HG03039 (cell line): ENCODE results near the gene FKBP3.
"Not testable (repeated sequence)": the region's sequence is repeated elsewhere in the genome, so short reads cannot be mapped to it uniquely, and the experiment has no call there.

Experiments used
- ATAC-seq: cut with Tn5 transposase; IDR thresholded peaks from one replicate; pipeline ENCODE4 v1.9.1; 2021; ENCODE audit warnings: mild to moderate bottlenecking, moderate library complexity; ENCODE audit not compliant: unreplicated experiment

Gene FKBP3

DNA sequence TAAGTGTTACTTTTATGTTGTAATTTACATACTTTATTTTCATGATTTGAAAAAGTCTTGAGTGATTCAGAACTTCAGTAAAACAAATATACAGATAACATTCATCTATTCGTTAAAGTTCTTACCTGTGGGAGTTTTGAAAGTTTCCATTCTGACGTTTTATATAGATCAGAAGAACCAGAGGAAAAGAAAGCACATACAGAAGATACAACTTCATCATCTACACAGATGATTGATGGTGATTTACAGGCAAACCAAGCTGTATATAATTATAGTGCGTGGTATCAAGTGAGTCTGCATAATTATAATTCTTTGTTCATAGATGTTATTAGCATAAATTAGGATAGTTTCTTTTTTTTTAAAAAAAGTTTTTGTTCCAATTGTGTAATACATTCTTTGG lies 20.0 kb downstream of the FKBP3 start:
- ATAC-seq, result no peak

DNA sequence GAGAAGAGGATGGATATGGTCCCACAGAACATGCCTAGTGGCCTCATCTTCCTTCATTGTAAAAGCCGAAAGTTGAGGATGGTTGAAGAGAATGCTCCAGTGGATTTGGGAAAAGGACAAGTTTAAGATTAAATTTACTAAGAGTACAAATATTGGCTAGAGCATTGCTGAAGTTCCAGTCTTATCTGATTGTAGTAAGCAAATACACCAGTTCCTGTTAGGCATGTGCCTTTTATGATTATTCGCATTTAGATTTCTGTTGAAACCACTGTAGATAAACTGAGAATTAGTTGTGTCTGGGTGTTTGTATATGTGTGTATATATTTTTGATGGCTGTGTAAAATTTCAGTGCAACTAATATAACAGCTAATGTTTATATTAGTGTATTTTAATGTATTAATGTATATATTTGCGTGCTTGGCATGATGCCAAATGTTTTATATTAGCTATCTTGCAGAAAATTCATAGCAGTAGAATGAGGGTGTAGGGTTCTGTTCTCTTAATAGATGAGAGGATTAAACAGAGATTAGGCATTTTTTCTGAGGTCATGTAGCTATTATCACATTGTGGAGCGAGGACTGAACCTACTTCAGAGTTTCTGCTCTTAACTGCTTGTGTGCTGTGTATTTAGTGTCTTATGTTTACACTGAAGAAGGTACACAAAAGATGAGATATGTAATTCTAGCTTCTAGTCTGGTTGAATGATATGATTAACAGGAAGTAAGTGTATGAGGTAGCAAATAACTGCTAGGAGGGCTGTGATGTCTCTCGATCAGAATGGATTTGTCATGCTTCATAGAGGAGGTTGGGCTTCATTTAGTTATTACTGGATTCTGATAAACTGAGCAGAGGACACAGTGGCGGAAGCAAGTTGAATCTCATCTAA lies 21.1 kb downstream of the FKBP3 start:
- ATAC-seq, result no peak

DNA sequence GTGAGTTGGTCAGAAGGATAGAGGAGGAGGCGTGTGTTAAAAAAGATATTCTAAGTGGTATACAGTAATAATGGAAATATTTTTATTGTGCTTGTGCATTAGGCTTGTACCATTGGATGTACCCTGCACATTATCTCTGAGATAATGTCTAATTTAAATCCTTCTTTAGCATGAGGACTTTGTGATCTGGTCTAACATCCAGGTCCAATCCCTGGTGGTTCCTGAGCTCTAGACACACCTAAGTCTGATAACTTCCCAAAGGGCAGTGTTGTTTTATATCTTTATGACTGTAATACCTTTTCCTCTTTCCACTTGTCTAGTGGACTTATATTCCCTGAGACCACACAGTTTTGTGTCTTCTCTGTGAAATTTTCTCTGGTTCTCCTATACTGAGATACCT lies 29.7 kb downstream of the FKBP3 start:
- ATAC-seq, result no peak

DNA sequence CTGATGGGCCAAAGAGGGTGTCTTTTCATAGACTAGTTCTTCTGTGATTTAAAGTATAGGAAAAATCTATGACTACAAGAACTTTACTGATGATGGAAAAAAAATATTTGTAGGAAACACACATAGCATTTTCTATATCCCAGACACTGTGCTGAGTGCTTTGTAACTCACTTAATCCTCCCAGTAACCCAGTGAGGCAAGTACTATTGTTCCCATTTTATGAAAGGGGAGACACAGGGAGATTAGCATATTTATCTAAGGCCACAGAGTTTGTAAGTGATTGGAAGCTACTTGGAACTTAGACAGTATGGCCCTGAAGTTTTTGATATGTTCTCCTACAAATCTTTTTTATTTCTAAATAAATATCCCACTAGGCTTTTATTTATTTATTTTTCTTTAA lies 30.5 kb downstream of the FKBP3 start:
- no peak for ATAC-seq

DNA sequence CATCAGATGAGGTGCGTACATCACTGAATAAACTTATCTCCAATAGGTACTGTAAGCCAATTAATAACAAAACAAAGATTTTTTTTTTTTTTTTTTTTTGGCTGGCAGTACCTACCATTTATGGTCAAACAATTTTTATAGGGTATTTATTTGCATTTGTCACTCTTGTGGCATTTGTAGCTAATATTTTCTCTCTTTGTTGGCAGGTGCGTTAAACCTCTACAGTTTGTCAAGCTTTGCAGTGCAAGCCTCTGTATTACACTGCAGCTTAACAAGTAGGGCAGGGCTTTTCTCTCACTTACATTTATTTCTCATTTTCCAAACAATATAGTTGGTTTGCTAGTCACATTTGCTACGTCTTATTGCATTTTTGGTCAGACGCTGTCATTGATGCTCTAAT lies 38.1 kb downstream of the FKBP3 start:
- no peak for ATAC-seq

DNA sequence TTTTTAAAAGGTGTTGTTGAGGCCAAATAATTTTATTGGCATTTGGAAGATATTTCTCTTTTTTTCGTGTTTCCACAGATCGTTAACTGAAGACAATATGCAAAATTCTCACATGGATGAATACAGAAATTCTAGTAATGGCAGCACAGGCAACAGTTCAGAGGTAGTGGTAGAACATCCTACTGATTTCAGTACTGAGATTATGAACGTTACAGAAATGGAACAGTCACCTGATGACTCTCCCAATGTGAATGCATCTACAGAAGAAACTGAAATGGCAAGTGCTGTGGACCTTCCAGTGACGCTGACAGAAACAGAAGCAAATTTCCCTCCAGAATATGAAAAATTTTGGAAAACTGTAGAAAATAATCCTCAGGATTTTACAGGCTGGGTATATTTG lies 39.1 kb downstream of the FKBP3 start:
- no peak for ATAC-seq

DNA sequence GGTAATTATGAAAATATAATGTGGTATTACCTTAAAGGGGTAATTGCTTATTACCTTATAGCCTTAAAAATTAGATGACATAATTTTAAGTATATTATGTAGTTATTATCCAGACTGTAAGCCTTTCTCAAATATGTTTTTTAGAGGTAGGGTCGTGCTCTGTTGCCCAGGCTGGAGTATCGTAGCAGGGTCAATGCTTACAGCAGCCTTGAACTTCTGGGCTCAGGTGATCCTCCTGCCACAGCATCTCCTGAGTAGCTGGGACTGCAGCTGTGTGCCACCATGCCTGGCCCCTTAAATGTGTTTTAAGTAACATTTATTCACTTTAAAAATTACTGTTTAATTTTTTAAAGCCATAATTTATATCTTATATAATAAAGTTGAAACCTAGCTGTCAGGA lies 40.0 kb downstream of the FKBP3 start:
- no peak for ATAC-seq

DNA sequence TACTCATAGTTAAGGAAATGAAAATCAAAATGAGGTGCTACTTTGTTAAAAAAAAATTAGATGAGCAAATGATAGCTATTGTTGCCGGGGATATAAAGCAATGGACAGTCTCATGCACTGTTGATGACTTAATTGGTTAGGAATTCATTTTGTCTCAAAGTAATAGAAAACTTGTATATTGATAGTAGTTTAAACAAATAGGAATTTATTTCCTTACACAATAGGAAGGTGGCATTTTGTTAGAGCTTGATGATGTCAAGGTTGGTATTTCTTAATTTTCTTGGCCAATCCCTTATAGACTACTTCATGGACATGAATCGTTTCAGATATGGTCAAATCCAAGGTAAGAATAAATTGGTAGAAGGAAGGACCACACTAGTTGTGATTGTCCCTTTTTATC lies 42.6 kb downstream of the FKBP3 start:
- ATAC-seq, result no peak

DNA sequence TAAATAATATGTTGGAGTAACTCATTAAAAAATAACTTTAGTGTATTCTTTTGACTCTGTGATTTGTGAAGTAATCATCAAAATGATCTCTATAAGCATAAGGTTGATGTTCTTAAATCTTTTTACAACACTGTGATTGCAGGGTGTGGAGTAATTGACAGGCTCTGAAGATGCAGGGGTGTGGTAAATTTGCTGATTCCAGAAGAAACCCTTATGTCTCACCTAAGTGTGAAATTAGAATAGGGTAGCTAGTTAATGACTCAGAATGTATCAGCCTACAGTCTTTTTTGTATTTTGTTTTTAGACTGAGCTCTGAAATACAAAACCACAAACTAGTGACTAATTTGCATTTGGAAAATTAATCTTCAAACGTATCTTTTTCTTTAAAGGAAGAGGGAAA lies 44.5 kb downstream of the FKBP3 start:
- peak; percentile 82 for ATAC-seq

DNA sequence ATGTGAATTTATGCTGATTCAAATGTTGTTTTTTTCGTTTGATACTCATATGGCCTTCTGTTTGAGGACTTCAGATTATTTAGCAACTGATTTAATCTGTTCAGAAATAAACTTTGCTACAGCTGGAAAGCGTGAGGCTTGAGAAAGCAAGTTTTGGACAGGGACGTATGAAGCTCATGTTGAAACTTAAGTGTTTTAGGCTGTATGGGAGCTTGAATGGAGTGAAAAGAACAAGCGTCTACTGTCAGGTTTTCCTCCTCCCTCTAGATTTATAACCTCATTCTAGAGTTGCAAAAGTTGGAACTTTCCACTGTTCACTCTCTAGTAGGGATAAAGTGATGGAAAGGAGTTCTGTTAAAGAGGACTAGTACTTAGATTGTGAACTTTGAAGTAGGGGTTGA lies 49.3 kb downstream of the FKBP3 start:
- no peak for ATAC-seq

DNA sequence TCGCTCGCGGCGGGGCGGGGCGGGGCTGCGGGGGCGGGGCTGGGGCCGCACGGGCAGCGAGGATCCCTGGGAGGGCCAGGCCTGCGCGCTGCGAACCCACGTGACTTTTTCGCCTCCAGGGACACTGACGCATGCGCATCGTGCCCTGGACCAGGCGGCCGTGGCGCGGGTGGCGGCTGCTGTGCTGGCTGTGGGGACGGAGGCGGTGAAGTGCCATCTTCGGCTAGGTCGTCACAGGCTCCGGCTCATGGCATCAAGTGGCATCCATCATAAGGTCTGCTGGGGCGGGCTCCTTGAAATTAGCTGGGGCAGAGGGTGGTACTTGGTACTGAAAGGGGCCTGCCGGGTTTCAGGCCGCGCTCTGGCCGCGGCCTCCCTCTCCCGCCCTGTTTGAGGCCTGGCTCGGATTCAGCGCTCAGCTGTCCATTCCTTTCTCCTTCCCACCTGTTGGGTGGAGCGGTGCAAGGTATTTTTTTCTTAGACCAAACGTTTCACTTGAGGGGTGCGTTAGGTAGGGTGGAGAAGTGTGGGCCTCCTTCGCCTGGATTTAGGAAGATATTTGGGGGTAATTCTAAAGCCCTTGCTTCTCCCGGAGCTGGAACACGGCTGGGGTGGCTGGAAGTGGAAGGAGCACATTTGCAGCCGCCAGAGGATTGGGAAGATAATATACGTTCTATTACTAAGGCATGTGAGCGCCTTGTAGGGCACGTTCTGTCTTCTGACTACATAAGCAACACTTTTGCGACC lies 50.1 kb downstream of the FKBP3 start, which contains the start of gene PRPF39:
Gene PRPF39 (plus strand): TSS at position 141 of the 747 bp plus-strand sequence. CDS start 11,124 bp downstream, outside the sequence.
- peak; percentile 90 for ATAC-seq

DNA sequence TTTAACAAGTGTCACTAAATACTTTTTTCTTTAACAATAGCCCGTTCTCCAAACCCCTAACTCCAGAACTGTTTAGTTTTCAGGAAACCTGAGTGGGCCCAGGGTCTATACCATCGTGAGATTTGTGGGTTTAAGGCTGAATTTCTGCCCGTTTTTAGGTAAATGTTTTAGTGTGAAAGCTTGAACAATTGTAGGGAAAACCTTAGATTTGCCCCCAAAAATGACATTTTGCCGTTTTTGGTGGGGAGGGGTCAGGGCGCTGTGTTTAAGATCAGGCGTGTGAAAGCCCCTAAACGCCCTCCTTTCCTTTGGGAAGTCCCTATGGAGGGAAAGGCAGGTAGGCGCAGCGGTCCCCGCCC lies 50.7 kb downstream of the FKBP3 start:
- ATAC-seq, result peak; percentile 1

DNA sequence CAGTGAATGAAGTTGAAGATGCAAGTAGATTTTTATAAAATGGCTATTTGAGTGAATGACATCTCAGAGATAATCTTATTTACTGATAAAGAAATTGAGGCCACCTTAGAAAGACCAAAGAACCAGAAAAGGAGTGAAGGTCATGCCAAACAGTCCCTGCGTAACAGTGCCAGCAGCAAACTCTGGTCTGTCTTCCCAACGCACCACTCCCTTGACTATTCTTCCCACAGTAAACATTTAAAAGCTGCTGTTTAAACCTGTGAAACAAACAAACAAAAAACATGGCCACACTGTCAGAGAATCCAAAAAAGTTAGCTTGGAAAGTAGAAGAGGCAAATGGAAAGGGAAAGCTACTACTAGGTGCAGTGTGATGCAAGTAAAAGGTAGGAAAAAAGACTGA lies 51.9 kb downstream of the FKBP3 start:
- no peak for ATAC-seq

DNA sequence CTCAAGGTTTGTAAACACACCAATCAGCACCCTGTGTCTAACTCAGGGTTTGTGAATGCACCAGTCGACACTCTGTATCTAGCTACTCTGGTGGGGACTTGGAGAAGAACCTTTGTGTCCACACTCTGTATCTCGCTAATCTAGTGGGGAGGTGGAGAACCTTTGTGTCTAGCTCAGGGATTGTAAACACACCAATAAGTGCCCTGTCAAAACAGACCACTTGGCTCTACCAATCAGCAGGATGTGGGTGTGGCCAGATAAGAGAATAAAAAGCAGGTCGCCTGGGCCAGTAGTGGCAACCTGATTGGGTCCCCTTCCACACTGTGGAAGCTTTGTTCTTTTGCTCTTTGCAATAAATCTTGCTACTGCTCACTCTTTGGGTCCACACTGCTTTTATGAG lies 53.2 kb downstream of the FKBP3 start:
- not testable (repeated sequence) for ATAC-seq

DNA sequence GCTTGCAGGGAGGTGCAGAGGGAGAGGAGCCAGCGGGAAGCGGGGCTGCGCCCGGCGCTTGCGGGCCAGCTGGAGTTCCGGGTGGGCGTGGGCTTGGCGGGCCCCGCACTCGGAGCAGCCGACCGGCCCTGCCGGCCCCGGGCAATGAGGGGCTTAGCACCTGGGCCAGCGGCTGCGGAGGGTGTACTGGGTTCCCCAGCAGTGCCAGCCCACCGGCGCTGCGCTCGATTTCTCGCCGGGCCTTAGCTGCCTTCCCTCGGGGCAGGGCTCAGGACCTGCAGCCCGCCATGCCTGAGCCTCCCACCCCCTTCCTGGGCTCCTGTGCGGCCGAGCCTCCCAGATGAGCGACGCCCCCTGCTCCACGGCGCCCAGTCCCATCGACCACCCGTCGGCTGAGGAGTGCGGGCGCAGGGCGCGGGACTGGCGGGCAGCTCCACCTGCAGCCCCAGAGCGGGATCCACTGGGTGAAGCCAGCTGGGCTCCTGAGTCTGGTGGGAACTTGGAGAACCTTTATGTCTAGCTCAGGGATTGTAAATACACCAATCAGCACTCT lies 53.8 kb downstream of the FKBP3 start:
- not testable (repeated sequence) for ATAC-seq

DNA sequence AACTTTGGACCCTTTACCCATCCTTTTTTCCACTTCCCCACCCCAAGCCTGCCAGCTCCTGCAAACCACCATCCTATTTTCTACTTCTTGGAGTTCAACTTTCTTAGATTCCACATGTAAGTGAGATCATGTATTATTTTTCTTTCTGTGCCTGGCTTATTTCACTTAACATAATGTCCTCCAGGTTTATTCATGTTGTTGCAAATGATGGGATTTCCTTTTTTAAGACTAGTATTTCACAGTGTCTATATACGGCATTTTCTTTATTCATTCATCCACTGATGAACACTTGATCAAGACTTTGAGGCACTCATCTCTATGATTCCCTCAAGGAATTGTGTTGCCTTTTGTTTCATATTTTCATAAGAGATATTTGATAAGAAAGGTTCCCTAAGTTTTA lies 56.0 kb downstream of the FKBP3 start:
- no peak for ATAC-seq

DNA sequence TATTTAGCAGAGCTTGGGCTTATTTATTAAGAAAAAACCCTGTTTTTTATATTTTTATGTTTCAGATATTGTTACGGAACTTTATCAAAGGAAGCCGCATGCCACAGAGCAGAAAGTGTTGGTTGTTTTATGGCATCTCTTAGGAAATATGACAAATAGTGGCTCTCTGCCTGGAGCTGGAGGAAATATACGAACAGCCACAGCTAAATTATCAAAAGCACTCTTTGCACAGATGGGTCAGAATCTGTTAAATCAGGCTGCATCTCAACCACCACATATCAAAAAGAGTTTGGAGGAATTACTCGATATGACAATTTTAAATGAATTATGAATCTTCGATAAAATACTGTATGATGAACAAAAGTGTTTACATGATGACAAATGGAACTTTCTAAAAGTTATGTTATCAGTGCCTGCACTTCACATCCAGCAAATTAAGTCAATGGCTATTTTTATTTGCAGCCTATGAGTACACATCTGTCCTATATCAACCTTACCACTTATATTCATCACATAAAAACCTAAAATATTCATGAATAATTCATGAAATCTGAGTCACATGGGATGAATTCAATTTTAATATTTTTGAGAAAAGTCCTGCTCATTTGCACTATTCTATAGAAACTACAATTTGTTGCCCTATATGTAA lies 60.9 kb downstream of the FKBP3 start:
- ATAC-seq, result no peak

DNA sequence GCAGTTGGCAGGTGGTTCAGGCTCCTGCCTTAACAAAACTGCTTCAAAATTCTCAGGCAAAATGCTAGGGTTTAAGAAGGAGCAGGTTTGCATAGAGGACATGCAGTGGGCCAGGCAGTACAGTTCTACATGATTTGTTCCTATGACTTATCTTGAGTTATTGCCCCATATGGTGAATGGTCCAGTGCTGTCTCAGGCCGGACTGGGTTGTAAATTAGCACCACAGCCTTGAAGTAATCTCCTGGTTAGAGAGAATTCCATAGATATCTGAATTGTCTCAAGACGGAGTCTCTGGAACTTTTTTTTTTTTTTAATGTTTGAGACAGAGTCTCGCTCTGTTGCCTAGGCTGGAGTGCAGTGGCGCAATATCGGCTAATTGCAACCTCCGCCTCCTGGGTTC lies 62.2 kb downstream of the FKBP3 start:
- no peak for ATAC-seq

DNA sequence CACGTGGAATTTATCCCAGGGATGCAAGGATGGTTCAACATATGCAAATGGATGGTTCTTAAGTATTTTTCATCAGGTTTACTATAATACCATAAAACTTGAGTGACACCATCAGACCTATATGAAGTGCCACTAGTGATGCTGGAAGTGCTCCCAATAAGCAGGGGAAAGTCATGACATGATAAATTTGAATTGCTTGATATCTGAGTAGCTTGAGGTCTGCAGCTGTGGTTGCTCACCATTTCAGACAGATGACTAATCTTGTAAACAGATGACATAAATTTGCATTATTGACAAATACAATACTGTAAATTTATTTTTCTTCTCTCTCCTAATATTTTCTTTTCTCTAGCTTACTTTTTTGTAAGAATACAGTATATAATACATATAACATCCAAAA lies 64.1 kb downstream of the FKBP3 start:
- ATAC-seq, result no peak

DNA sequence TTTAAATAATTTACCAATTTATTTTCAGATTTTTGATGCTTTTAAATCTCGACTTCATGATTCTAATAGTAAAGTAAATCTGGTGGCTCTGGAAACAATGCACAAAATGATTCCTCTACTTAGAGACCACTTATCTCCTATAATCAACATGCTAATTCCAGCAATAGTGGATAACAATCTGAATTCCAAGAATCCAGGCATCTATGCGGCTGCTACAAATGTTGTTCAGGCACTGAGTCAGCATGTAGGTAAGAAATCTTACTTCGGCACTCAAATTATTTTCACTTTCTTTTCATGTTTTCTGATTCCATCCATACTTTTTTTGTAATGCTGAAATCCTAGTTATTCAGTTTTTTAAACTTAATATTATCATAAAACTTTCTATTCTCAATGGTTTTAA lies 65.9 kb downstream of the FKBP3 start:
- ATAC-seq, result no peak

DNA sequence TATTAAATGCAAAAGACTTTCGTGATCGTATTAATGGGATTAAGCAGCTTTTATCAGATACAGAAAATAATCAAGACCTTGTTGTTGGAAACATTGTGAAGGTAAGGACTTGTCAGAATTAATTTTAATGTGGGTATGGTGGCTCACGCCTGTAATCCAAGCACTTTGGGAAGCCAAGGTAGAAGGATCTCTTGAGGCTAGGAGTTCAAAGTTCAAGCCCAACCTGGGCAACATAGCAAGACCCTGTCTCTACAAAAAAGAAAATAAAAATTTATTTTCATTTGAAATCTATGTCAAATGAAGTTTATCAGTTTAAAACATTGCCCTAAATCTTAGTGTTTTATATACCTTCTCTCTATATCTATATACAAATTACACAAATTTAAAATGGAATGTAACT lies 67.6 kb downstream of the FKBP3 start:
- ATAC-seq, result no peak
